GM19099 (cell line): ENCODE results near the gene STT3B.

Source experiments
- POLR2A ChIP-seq: IDR thresholded peaks from 3 replicates; pipeline ENCODE4 v1.6.1; 2011; ENCODE audit warnings: low read depth; ENCODE audit not compliant: insufficient read length; ENCODE audit errors: extremely low read depth

The STT3B gene

GRCh38 chr3:31561891-31562290 is 29.2 kb downstream of the STT3B start:
- TF ChIP-seq POLR2A, result no peak

DNA sequence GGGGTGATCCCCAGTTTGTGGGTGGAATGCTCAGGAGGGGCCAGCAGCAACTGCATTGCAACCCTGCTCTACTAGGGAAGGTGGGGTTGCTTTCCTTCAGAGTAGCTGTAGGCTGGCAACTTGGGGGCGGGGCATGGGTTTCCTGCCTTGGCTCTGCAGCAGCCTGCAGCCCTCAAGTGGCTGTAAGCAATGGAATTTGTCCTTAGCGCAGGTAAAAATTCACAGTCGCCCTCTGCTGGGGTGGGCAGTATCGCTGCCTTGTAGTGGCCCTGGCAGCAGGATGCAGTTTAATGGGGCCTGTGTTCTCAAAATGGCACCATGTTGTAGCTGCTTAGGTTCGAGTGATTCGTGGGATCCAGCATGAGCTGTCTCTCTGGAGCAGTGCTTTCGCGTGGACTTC is 29.8 kb downstream of the STT3B start:
- TF ChIP-seq POLR2A, result no peak

GRCh38 chr3:31565288-31565687 is 32.6 kb downstream of the STT3B start:
- no peak for TF ChIP-seq POLR2A

- TF ChIP-seq POLR2A, result no peak
These were observed 34.3 kb downstream of the STT3B start for GRCh38 chr3:31567036-31567435.

- TF ChIP-seq POLR2A, result no peak
These were observed 35.9 kb downstream of the STT3B start for GRCh38 chr3:31568649-31569048.

GRCh38 chr3:31571325-31571724 is 38.6 kb downstream of the STT3B start:
- TF ChIP-seq POLR2A, result no peak

DNA sequence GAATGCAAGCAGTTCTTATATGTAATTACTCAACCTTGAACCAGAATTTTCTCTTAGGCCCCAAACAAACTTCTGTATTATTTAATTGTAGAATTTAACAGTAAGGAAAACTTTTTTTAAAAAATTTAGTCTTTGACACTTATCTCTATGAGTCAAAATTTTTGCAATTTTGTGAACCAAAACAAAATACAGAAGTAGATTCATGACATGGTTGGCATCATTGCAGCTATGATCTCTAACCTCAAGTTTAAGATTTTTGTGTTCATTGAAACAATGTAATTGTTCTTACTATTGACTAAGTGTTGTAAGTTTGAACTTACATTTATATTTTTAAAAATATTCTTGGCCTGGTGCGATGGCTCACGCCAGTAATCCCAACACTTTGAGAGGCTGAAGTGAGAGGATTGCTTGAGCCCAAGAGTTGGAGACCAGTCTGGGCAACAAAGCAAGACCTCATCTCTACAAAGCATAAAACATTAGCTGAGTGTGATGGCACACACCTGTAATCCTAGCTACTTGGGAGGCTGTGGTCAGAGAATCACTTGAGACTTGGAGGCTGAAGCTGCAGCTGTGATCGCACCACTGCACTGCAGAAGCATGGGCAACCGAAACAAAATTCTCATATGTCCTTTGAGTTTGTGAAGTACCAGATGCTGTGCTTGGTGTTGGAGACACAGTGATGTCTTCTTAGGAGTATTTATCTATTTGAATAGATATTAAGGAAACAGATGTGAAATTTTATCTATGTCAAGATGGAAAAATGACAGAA is 39.7 kb downstream of the STT3B start:
- TF ChIP-seq POLR2A, result no peak

- no peak for TF ChIP-seq POLR2A
These were observed 40.5 kb downstream of the STT3B start for GRCh38 chr3:31573036-31573779.

DNA sequence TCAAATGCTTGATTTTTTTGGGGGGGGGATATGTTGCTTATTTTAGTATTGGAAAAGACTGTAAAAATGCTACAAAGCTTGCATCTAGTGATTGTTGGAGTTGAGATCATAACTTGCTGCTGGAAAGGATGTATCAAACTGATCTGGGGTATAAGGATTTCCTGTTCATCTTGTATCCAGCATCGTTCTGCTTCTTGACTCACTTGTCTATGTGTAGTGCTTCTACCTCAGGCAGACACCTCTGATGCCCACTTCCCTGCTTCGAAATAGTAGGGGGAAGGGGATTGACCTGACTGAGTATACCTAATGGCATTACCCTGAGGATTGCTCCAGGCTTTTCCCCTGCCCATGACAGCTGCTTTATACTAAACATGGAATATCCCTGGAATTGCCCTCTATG is 42.7 kb downstream of the STT3B start:
- TF ChIP-seq POLR2A, result no peak

- TF ChIP-seq POLR2A, result no peak
These were observed 43.8 kb downstream of the STT3B start for GRCh38 chr3:31576521-31576920.

DNA sequence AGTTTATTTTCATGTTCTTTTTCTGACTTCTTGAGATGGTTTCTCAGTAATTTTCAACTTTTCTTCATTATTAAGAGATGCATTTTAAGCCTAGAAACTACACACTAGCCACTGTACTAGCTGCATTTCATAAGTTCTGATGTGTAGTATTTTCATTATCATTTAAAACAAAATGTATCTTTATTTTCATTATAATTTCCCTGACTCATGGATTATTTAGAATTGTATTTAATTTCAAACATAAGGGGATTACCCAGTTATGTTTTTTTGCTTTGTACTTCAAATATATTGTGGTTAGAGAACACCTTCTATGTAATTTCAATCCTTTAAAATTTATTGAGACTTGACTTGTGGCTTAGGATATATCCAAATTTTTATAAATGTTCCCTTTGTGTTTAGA is 44.5 kb downstream of the STT3B start:
- TF ChIP-seq POLR2A, result no peak

DNA sequence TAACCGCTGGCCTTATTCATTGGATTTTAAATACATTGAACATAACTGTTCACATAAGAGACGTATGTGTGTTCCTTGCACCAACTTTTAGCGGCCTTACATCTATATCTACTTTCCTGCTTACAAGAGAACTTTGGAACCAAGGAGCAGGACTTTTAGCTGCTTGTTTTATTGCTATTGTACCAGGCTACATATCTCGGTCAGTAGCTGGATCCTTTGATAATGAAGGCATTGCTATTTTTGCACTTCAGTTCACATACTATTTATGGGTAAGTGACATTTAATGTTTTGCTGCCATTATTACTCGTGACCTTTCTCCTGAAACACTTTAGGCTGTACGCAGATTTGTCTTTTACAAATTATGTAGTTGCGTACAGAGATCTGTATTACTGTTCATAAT is 47.1 kb downstream of the STT3B start:
- TF ChIP-seq POLR2A, result no peak

DNA sequence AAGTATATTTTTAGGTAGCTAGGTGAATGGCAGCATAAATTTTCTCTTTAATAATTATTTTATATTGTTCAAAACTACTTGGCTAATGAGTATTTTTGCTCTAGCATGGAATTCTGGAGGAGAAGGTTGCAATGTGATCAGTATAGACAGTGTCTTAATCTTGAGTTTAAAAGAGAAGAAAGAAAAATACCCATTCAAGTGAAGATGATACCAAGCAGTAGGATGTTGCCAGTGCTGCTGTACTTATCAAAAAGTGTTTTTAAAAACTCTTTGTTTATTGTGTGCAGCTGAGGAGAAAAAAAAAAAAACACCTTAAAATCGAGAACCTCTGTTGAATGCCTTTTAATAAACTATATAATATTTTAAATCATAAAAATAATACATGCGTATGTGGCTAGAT is 47.9 kb downstream of the STT3B start:
- no peak for TF ChIP-seq POLR2A

DNA sequence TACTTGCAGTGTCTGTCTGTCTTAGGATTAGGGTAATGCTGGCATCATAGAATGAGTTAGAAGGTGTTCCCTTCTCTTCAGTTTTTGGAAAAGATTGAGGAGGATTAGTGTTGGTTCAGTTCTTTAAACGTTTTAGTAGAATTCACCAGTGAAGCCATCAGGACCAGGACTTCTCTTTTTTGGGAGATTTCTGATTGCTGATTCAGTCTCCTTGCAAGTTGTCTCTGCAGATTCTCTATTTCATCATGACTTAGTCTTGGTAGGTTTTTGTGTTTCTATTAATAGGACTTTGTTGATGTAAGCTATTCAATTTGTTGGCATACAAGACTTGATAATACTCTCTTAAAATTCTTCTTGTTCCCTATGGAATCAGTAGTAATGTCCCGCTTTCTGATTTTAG is 48.9 kb downstream of the STT3B start:
- TF ChIP-seq POLR2A, result no peak

GRCh38 chr3:31589228-31589627 is 56.5 kb downstream of the STT3B start:
- TF ChIP-seq POLR2A, result no peak

GRCh38 chr3:31590650-31591049 is 57.9 kb downstream of the STT3B start:
- no peak for TF ChIP-seq POLR2A
